CD4-positive, alpha-beta memory T cell (primary cell): Measurements from ENCODE around the gene CCDC6. TPM values are rescaled to one million over a fixed set of nuclear protein-coding genes. Genes with fewer than 3 reads are reported as not detected.

Experiments
- CTCF ChIA-PET: fragments of 350-600 bp; sonication (Branson Sonifier 250); formaldehyde crosslinking; loops from one replicate; lab custom pipeline; 2021; ENCODE audit warnings: inconsistent platforms; ENCODE audit not compliant: partially characterized antibody; lab: Charles Lee
- POLR2A ChIA-PET: fragments of 350-600 bp; sonication (Branson Sonifier 250); formaldehyde crosslinking; loops from one replicate; lab custom pipeline; 2021; ENCODE audit not compliant: partially characterized antibody; lab: Charles Lee
- DNase-seq, 5 donors: peaks; one replicate each; pipeline versions ENCODE4 v3.0.0 to v3.0.0-alpha.2; 2020 to 2022; ENCODE audit warnings: mixed read lengths in 1 of 5
- H3K27ac ChIP-seq: one replicate; pipeline ENCODE4 v1.7.0; 2013; ENCODE audit warnings: low read depth, low read length
- H3K27me3 ChIP-seq: 2 replicates; pipeline ENCODE4 v1.7.0; 2013; ENCODE audit warnings: mild to moderate bottlenecking, low read length, moderate library complexity; ENCODE audit not compliant: insufficient read depth
- H3K36me3 ChIP-seq: 2 replicates; pipeline ENCODE4 v1.7.0; 2013; ENCODE audit warnings: mild to moderate bottlenecking, low read length, moderate library complexity; ENCODE audit not compliant: insufficient read depth
- H3K4me1 ChIP-seq: 2 replicates; pipeline ENCODE4 v1.7.0; 2013; ENCODE audit warnings: mild to moderate bottlenecking, low read length, moderate library complexity; ENCODE audit not compliant: insufficient read depth
- H3K4me3 ChIP-seq, 2 donors: one replicate each; pipeline ENCODE4 v1.7.0; 2013; ENCODE audit warnings: low read length in 2 of 2, mild to moderate bottlenecking in 1 of 2
- H3K9me3 ChIP-seq, 2 donors: one replicate each; pipeline ENCODE4 v1.7.0; 2013; ENCODE audit warnings: low read length in 2 of 2, control low read depth in 1 of 2; ENCODE audit not compliant: control insufficient read depth in 1 of 2
- H3K27ac Mint-ChIP-seq, 7 donors: one replicate each; pipeline ENCODE4 v1.8.0; 2020 to 2021; ENCODE audit warnings: mixed read lengths in 7 of 7, mild to moderate bottlenecking in 6 of 7, inconsistent platforms in 3 of 7, moderate library complexity in 3 of 7
- H3K27me3 Mint-ChIP-seq, 2 donors: one replicate each; pipeline ENCODE4 v1.8.0; 2020 to 2021; ENCODE audit warnings: mixed read lengths in 2 of 2
- H3K36me3 Mint-ChIP-seq, 2 donors: one replicate each; pipeline ENCODE4 v1.8.0; 2020 to 2021; ENCODE audit warnings: mixed read lengths in 2 of 2, inconsistent platforms in 1 of 2, mild to moderate bottlenecking in 1 of 2
- H3K4me1 Mint-ChIP-seq, 4 donors: one replicate each; pipeline ENCODE4 v1.8.0; 2020 to 2021; ENCODE audit warnings: mixed read lengths in 4 of 4, mild to moderate bottlenecking in 1 of 4
- H3K4me3 Mint-ChIP-seq, 8 donors: one replicate each; pipeline ENCODE4 v1.8.0; 2020 to 2021; ENCODE audit warnings: mixed read lengths in 8 of 8, mild to moderate bottlenecking in 7 of 8, moderate library complexity in 6 of 8, inconsistent platforms in 3 of 8
- H3K9me3 Mint-ChIP-seq, 8 donors: one replicate each; pipeline ENCODE4 v1.8.0; 2020 to 2021; ENCODE audit warnings: mixed read lengths in 8 of 8, mild to moderate bottlenecking in 5 of 8, inconsistent platforms in 3 of 8, moderate library complexity in 1 of 8
- intact Hi-C: fragments of 100-400 bp; cut with micrococcal nuclease; formaldehyde crosslinking; loops from one replicate; pipeline ENCODE4 v1.15.1; 2023
- polyA plus RNA-seq, 2 donors: library from polyadenylated mRNA; unstranded; fragments of 300-500 nt; fragmentation: Illumina TruSeq; gene quantifications; one replicate each; pipeline ENCODE4 v1.2.3, GENCODE V29; 2021
- total RNA-seq, 2 experiments: library from RNA; stranded (reverse); gene quantifications; one replicate each; pipeline ENCODE4 v1.2.3, GENCODE V29; 2021

The CCDC6 gene
- total and polyA plus RNA-seq, 4 experiments from 2014 or later, result 4.4 to 22.5 (median 13.5) TPM

DNA sequence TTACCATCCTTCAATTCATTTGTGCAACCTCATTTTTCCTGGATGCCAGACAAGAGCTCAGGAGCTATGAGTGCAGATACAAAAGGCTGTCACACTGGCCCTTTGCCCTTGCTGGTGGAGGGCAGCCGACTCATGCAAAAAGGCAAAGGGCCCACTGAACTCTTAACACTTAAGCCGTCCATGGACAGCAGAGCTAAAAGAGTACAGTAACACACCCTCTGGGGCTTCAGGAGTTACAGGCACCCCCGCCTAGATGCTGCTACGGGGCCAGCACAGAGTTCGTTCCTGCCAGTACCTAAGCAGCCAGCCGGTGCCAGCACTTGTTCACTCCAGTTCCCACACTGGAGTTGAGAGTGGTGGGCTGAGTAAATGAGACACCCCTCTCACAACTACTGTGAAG, 83.2 kb downstream of the CCDC6 start:
- ChIA-PET POLR2A (no interaction called here), CTCF (interaction anchor here (1.8 kb wide), 1 partner anchor 14 kb away, joined by 4 read pairs; no protein-coding TSS in a partner anchor)
- peaks cover 14% of the 10 kb centered on the region for H3K4me1 ChIP-seq
- no peak for DNase-seq
- intact Hi-C loops, result no loop called here
- H3K4me3 Mint-ChIP-seq, result no peak overlapping the region
- H3K27me3 Mint-ChIP-seq, result no peaks in the 10 kb centered on the region
- no peak overlapping the region for H3K4me3 ChIP-seq
- peaks cover 29 to 31% of the 10 kb centered on the region in 2 donors for H3K36me3 Mint-ChIP-seq
- no peaks in the 10 kb centered on the region for H3K36me3 ChIP-seq
- no peaks in the 10 kb centered on the region for H3K9me3 ChIP-seq
- H3K27ac ChIP-seq, result no peak overlapping the region
- H3K4me1 Mint-ChIP-seq, result peaks cover 28 to 68% (median 53%) of the 10 kb centered on the region in 4 donors
- no peaks in the 10 kb centered on the region for H3K9me3 Mint-ChIP-seq
- peak overlapping the region in 1 of 7 donors; percentile 16 for H3K27ac Mint-ChIP-seq
- H3K27me3 ChIP-seq, result no peaks in the 10 kb centered on the region

DNA sequence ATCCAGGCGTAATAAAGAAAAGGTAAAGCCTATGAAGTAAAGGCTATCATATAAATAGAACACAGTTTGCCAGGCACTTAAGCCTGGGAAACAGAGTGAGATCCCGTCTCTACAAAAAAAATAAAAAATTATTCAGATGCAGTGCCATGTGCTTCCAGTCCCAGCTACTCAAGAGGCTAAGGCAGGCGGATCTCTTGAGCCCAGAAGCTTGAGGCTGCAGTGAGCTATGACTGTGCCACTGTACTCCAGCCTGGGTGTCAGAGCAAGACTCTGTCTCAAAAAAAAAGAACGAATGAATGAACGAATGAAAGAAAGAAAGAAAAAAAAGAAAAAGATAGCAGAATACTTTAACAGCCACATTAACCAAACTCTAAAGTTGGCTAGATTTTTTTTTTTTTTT, 85.9 kb downstream of the CCDC6 start:
- ChIA-PET POLR2A (no interaction called here), CTCF (interaction anchor here (1.2 to 2.1 kb wide), 2 partner anchors 10 to 85 kb away, joined by 4 to 13 read pairs; no protein-coding TSS in a partner anchor)
- Mint-ChIP-seq H3K27me3 (no peaks in the 10 kb centered on the region), H3K27ac (peak overlapping the region in 3 of 7 donors; percentile 18 to 48 (median 46)), H3K36me3 (peaks cover 23 to 27% of the 10 kb centered on the region in 2 donors), H3K4me1 (peaks cover 28 to 68% (median 46%) of the 10 kb centered on the region in 4 donors), H3K4me3 (no peak overlapping the region), H3K9me3 (no peaks in the 10 kb centered on the region)
- Histone ChIP-seq H3K4me3 (no peak overlapping the region), H3K36me3 (no peaks in the 10 kb centered on the region), H3K9me3 (no peaks in the 10 kb centered on the region), H3K27ac (no peak overlapping the region), H3K27me3 (no peaks in the 10 kb centered on the region), H3K4me1 (peaks cover 14% of the 10 kb centered on the region)
- no peak for DNase-seq
- intact Hi-C loops, result no loop called here

DNA sequence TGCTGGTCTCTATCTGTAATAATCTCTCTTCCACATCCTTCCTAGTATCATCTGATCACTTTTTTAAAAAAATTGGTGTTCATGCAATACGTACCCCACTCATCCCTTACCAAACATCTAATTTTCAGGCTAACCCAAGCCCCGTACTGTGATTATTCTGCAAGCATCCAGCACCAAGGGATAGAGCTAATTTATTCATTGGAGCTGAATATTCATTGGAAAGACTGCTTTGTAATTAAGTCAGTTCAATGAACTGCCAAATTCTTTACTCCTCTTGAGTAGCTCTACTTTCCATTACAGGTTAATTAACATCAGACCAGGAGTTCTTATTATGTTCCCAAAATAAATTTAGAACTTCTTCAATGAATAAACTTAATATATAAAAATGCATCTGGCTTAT, 86.7 kb downstream of the CCDC6 start:
- H3K9me3 Mint-ChIP-seq, result no peaks in the 10 kb centered on the region

DNA sequence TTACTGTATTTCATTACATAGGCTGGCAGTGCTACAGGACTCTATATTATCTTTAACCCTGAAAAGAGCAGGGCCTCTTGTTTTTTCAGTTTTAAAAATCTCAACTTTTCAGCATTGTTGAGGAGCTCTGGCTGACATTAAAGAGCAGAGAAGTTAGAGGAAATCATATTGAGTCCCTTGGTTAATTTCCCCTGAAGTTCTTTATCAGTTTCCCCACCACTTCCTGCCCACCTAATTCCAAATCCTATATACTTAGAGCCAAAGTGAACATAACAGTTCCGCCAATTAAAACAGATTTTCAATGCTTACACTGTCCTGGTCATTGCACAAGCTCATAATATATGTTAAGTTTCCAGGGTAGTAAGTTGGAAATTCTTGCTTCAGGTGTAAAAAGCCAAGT, 87.1 kb downstream of the CCDC6 start:
- no peaks in the 10 kb centered on the region for H3K27me3 Mint-ChIP-seq
- no peaks in the 10 kb centered on the region for H3K27me3 ChIP-seq
- H3K27ac Mint-ChIP-seq, result peak overlapping the region in 4 of 7 donors; percentile 2 to 68 (median 29)
- no peaks in the 10 kb centered on the region for H3K9me3 ChIP-seq
- H3K4me1 ChIP-seq, result peaks cover 14% of the 10 kb centered on the region
- H3K27ac ChIP-seq, result no peak overlapping the region
- no peaks in the 10 kb centered on the region for H3K9me3 Mint-ChIP-seq
- H3K4me1 Mint-ChIP-seq, result peaks cover 22 to 64% (median 38%) of the 10 kb centered on the region in 4 donors
- no peak for DNase-seq
- H3K36me3 ChIP-seq, result no peaks in the 10 kb centered on the region
- POLR2A ChIA-PET, result no interaction called here
- H3K36me3 Mint-ChIP-seq, result peaks cover 20 to 29% of the 10 kb centered on the region in 2 donors
- no peak overlapping the region for H3K4me3 ChIP-seq
- CTCF ChIA-PET, result interaction anchor here (2.1 kb wide), 1 partner anchor 11 kb away, joined by 13 read pairs; no protein-coding TSS in a partner anchor
- H3K4me3 Mint-ChIP-seq, result no peak overlapping the region
- intact Hi-C loops, result no loop called here

More for the DNA sequence above, 86.7 kb downstream of the CCDC6 start:
- H3K27me3 Mint-ChIP-seq, result no peaks in the 10 kb centered on the region
- Histone ChIP-seq H3K27me3 (no peaks in the 10 kb centered on the region), H3K27ac (no peak overlapping the region), H3K4me3 (no peak overlapping the region), H3K36me3 (no peaks in the 10 kb centered on the region), H3K9me3 (no peaks in the 10 kb centered on the region), H3K4me1 (peaks cover 14% of the 10 kb centered on the region)
- intact Hi-C loops, result no loop called here
- peaks cover 23 to 68% (median 42%) of the 10 kb centered on the region in 4 donors for H3K4me1 Mint-ChIP-seq
- peak overlapping the region in 2 of 8 donors; percentile 17 to 20 for H3K4me3 Mint-ChIP-seq
- peak overlapping the region in 6 of 7 donors; percentile 35 to 72 (median 50) for H3K27ac Mint-ChIP-seq
- ChIA-PET CTCF (interaction anchor here (1.2 to 2.1 kb wide), 2 partner anchors 11 to 86 kb away, joined by 4 to 13 read pairs; no protein-coding TSS in a partner anchor), POLR2A (no interaction called here)
- peaks cover 18 to 28% of the 10 kb centered on the region in 2 donors for H3K36me3 Mint-ChIP-seq
- no peak for DNase-seq

DNA sequence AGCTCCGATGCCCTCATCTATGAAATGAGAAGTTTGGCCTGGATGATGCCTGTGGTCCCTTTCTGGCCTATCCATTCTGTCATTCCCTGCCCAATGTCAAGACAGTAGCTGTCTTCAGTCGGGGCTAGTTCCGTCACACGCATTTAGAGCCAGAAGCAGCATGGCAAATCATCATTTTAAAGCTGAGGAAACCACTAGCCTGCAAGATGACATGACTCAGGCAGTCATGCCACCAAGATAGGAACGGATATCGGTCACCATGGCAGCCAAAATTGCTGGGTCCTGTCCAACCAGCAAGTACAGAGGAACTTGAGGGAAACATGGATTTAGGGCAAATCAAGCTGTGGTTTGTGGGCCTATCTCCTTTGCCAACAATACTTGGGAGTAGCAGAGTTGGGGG, 88.6 kb downstream of the CCDC6 start:
- no peak overlapping the region for H3K27ac ChIP-seq
- H3K9me3 ChIP-seq, result no peaks in the 10 kb centered on the region
- DNase-seq, result no peak
- POLR2A ChIA-PET, result no interaction called here
- Mint-ChIP-seq H3K9me3 (no peaks in the 10 kb centered on the region), H3K36me3 (peaks cover 26 to 36% of the 10 kb centered on the region in 2 donors), H3K27ac (peak overlapping the region in 2 of 7 donors; percentile 32), H3K27me3 (no peaks in the 10 kb centered on the region), H3K4me1 (peaks cover 20 to 52% (median 32%) of the 10 kb centered on the region in 4 donors), H3K4me3 (no peak overlapping the region)
- intact Hi-C loops, result no loop called here
- H3K4me1 ChIP-seq, result peaks cover 14% of the 10 kb centered on the region
- H3K4me3 ChIP-seq, result no peak overlapping the region
- peaks cover 7% of the 10 kb centered on the region for H3K36me3 ChIP-seq
- CTCF ChIA-PET, result interaction anchor here (1.1 kb wide), 1 partner anchor 9 kb away, joined by 4 read pairs; no protein-coding TSS in a partner anchor
- no peaks in the 10 kb centered on the region for H3K27me3 ChIP-seq

DNA sequence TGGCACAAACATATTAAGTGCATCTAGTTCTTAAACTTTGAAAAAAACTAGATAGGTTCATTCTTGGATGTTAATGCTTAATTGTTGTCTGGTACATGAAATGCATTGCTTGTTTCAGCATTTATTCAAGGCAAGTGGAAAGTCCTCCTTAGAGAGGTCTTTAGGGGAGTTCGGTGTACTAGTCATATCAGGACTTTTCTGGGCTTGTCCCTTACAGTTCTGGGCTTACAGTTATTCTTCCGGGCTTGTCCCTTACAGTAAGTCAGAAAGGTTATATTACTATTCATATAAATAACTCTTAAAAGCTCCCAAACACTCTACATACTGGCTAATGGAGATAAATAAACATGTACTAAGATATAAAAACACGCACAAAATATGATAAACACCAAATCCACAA, 91.5 kb downstream of the CCDC6 start:
- DNase-seq, result no peak
- CTCF ChIA-PET, result no interaction called here
- Mint-ChIP-seq H3K9me3 (no peaks in the 10 kb centered on the region), H3K4me3 (no peak overlapping the region), H3K36me3 (peaks cover 52 to 58% of the 10 kb centered on the region in 2 donors), H3K4me1 (peaks cover 10 to 30% (median 16%) of the 10 kb centered on the region in 4 donors), H3K27me3 (no peaks in the 10 kb centered on the region), H3K27ac (peak overlapping the region in 1 of 7 donors; percentile 7)
- Histone ChIP-seq H3K27me3 (no peaks in the 10 kb centered on the region), H3K27ac (no peak overlapping the region), H3K4me3 (no peak overlapping the region), H3K36me3 (peaks cover 32% of the 10 kb centered on the region), H3K9me3 (no peaks in the 10 kb centered on the region), H3K4me1 (peaks cover 9% of the 10 kb centered on the region)
- POLR2A ChIA-PET, result no interaction called here
- intact Hi-C loops, result loop anchor here (5.0 kb wide), 1 partner anchor 188 kb away; no protein-coding TSS in a partner anchor

DNA sequence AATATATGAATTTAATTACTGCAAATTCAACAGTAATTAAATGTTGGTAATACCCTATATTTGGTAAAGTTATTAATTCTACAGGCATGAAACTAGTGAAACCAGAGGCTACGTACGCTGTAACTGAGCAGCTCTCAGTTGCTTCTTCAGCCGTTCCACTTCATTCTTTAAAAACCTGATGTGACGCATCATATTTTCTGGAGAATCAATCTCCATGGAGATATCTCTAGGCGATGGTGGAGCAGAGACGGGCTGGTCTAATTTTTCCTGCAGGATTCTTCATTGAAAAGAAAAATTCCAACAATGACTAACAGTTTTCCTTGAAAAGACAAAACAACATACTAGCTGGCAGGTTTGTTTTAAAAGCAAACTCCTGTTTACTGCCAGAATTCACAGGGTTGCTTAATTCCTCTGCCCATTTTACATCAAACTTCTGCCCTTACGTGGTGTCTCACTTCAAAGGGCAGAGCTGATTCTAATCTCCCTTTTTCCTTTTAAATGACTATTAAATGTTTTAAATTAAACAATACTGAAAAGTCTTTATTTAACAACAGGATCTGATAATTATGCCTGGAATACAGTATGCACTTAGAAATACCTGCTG, 93.7 kb downstream of the CCDC6 start:
- no peak overlapping the region for H3K27ac Mint-ChIP-seq
- no peaks in the 10 kb centered on the region for H3K27me3 Mint-ChIP-seq
- Histone ChIP-seq H3K27me3 (no peaks in the 10 kb centered on the region), H3K27ac (no peak overlapping the region), H3K4me1 (no peaks in the 10 kb centered on the region), H3K4me3 (no peak overlapping the region), H3K36me3 (peaks cover 36% of the 10 kb centered on the region), H3K9me3 (no peaks in the 10 kb centered on the region)
- intact Hi-C loops, result loop anchor here (5.0 kb wide), 1 partner anchor 185 kb away; no protein-coding TSS in a partner anchor
- POLR2A ChIA-PET, result no interaction called here
- no peak overlapping the region for H3K4me3 Mint-ChIP-seq
- peaks cover 60 to 66% of the 10 kb centered on the region in 2 donors for H3K36me3 Mint-ChIP-seq
- CTCF ChIA-PET, result interaction anchor here (1.2 to 1.6 kb wide), 3 partner anchors 13 to 52 kb away, joined by 3 to 4 read pairs (median 3); no protein-coding TSS in a partner anchor
- peaks cover 0 to 11% (median 3%) of the 10 kb centered on the region in 4 donors for H3K4me1 Mint-ChIP-seq
- H3K9me3 Mint-ChIP-seq, result no peaks in the 10 kb centered on the region
- no peak for DNase-seq
